ENCODE results near the gene ABLIM3. TPM values are rescaled to one million over a fixed set of nuclear protein-coding genes. Genes with fewer than 3 reads are reported as not detected.

The ABLIM3 gene
- total RNA-seq, 2 experiments from 2014 or later: not detected

DNA sequence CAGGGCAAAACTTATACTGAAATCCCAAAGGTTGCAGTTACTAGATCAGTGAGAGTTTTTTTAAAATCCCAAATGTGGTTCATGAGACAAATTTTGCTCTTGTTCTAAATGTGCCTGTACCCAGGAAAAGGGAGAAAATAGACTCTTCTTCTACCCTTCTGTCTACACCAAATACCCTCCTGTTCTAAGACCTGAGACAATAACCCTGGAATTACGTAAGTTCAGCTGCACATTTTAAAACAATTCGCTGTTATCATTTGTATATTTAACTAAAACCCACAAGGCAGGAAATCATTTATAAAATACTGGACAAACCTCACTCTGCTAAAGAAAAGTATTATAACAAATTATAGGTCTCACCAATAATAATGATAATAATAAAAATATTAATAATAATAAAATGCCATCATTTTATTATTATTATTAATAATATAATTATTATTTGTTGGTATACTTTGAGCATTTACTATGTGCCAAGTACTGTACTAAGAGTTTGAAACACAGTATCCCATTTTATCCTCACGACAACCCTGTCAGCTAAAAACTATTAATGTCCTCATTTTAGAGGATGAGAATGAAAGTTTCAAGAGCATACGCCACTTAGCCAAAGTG is 80.5 kb downstream of the ABLIM3 start:
- Histone ChIP-seq H2AFZ (ENCODE audit: low read length) (no peak overlapping the region), H4K20me1 (ENCODE audit: insufficient read depth, low read length) (no peaks in the 10 kb centered on the region), H3K9me2 (ENCODE audit: insufficient read depth, low read length) (no peaks in the 10 kb centered on the region), H3K9me3 (ENCODE audit: low read length) (no peaks in the 10 kb centered on the region), H3K4me3 (ENCODE audit: low read depth, low read length, poor library complexity, severe bottlenecking) (no peak overlapping the region), H3K79me2 (ENCODE audit: insufficient read depth, low read depth, low read length) (no peaks in the 10 kb centered on the region), H3K27ac (ENCODE audit: low read depth, low read length, poor library complexity, severe bottlenecking) (no peak overlapping the region), H3K4me1 (ENCODE audit: insufficient read depth, low read length, poor library complexity, severe bottlenecking) (no peaks in the 10 kb centered on the region), H3K36me3 (ENCODE audit: insufficient read depth, low read length) (no peaks in the 10 kb centered on the region), H3K4me2 (ENCODE audit: low read length) (no peak overlapping the region)
- no peak for DNase-seq (ENCODE audit: low spot score)
- BruUV-seq (replicated peaks): no TSS peak
- intact Hi-C loops (cut with micrococcal nuclease; ENCODE audit: unreplicated experiment): no loop called here
- ChIA-PET POLR2A (interaction anchor here (0.7 to 2.2 kb wide), 3 partner anchors 11 to 1424 kb away, joined by 4 to 6 read pairs (median 5); no protein-coding TSS in a partner anchor), CTCF (ENCODE audit: unreplicated experiment) (no interaction called here)
- TF ChIP-seq, protein P1, sequence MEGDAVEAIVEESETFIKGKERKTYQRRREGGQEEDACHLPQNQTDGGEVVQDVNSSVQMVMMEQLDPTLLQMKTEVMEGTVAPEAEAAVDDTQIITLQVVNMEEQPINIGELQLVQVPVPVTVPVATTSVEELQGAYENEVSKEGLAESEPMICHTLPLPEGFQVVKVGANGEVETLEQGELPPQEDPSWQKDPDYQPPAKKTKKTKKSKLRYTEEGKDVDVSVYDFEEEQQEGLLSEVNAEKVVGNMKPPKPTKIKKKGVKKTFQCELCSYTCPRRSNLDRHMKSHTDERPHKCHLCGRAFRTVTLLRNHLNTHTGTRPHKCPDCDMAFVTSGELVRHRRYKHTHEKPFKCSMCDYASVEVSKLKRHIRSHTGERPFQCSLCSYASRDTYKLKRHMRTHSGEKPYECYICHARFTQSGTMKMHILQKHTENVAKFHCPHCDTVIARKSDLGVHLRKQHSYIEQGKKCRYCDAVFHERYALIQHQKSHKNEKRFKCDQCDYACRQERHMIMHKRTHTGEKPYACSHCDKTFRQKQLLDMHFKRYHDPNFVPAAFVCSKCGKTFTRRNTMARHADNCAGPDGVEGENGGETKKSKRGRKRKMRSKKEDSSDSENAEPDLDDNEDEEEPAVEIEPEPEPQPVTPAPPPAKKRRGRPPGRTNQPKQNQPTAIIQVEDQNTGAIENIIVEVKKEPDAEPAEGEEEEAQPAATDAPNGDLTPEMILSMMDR (conservative IDR thresholded peaks at IDR 0.05; ENCODE audit: low read length): no peak
- TF ChIP-seq EZH2phosphoT487 (IDR thresholded peaks at IDR 0.05; ENCODE audit: borderline replicate concordance, low read depth, low read length): no peak

DNA sequence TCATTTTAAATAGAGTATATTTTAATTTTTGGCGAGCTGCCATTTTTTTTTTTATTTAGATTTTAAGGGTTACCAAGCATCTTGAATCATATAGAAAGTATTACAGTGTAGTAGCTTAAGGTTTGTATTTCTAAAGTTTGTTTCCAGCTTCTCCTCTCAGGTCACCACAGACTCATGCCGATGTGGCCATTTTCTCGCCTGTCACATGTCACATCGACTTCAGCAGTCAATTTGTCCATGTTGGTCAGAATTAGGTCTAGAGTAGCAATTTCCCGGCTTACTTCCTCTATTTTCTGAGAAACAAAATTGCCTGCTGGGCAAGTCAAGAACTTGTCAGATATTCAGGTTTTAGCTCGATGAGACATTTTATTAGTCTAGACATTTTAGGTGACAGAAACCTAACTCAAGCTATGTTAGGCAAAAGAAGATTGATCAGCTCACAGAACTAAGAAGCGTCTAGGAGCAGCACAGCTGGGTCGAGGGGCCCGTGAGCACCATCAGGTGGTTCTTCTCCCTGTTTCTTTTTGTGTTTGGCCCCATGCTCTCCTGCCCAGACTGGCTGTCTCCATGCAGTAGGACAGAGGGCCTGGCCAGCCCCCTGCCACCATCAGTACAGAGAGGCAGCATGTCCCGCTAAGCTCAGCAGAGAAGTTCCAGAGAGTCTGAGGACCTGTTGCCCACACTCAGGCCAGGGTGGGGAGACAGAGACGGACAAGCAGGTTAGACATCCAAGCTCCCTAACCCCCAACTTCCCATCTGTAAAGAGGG is 82.0 kb downstream of the ABLIM3 start:
- POLR2A ChIA-PET: interaction anchor here (0.5 to 2.2 kb wide), 4 partner anchors 9 to 473 kb away, joined by 3 to 6 read pairs (median 4); no protein-coding TSS in a partner anchor
- no TSS peak for BruUV-seq (replicated peaks)
- intact Hi-C loops (cut with micrococcal nuclease; ENCODE audit: unreplicated experiment): no loop called here

More for the DNA sequence above, 82.0 kb downstream of the ABLIM3 start:
- Histone ChIP-seq H3K4me2 (ENCODE audit: low read length) (no peak overlapping the region), H3K9me3 (ENCODE audit: low read length) (no peaks in the 10 kb centered on the region), H2AFZ (ENCODE audit: low read length) (no peak overlapping the region), H4K20me1 (ENCODE audit: insufficient read depth, low read length) (no peaks in the 10 kb centered on the region), H3K36me3 (ENCODE audit: insufficient read depth, low read length) (no peaks in the 10 kb centered on the region), H3K4me3 (ENCODE audit: low read depth, low read length, poor library complexity, severe bottlenecking) (no peak overlapping the region), H3K27ac (ENCODE audit: low read depth, low read length, poor library complexity, severe bottlenecking) (no peak overlapping the region), H3K9me2 (ENCODE audit: insufficient read depth, low read length) (no peaks in the 10 kb centered on the region), H3K4me1 (ENCODE audit: insufficient read depth, low read length, poor library complexity, severe bottlenecking) (no peaks in the 10 kb centered on the region), H3K79me2 (ENCODE audit: insufficient read depth, low read depth, low read length) (no peaks in the 10 kb centered on the region)
- no peak for DNase-seq (ENCODE audit: low spot score)
- TF ChIP-seq, protein P1 (conservative IDR thresholded peaks at IDR 0.05; ENCODE audit: low read length): no peak
- TF ChIP-seq EZH2phosphoT487 (IDR thresholded peaks at IDR 0.05; ENCODE audit: borderline replicate concordance, low read depth, low read length): no peak
- CTCF ChIA-PET (ENCODE audit: unreplicated experiment): no interaction called here

All from OCI-LY7 (cell line).